Measurements from ENCODE around the gene TUBB. TPM values are rescaled to one million over a fixed set of nuclear protein-coding genes. Genes with fewer than 3 reads are reported as not detected.

TUBB gene
- total and polyA plus RNA-seq, 2 of the 4 experiments (the other 2 are of a cell fraction) = 1,401 to 2,004 TPM

- peaks cover 45 to 92% of the 10 kb centered on the region in 2 experiments for H3K79me1 ChIP-seq (ENCODE audit: low read depth in 1 of 2, low read length in 2 of 2)
- H2BK15ac ChIP-seq (ENCODE audit: low read depth, low read length) = no peak overlapping the region
- WGBS, 2 experiments (ENCODE audit: extremely low coverage in 2 of 2, insufficient read length in 1 of 2) = 100% methylated on average over 2 of the region's 8 CpGs; no CpG with 5 or more reads in 1 of the 2 experiments
- H3K56ac ChIP-seq (ENCODE audit: extremely low read depth, insufficient read depth, low read length) = no peak overlapping the region
- no peak overlapping the region for H3K27ac ChIP-seq (ENCODE audit: insufficient read depth, low read length)
- H3K36me3 ChIP-seq (ENCODE audit: control insufficient read depth, insufficient read depth, low read length) = peaks cover 64% of the 10 kb centered on the region
- no peak overlapping the region for H2BK20ac ChIP-seq (ENCODE audit: low read depth, low read length)
- H2AK9ac ChIP-seq (replicated peaks; ENCODE audit: low read depth, low read length, poor library complexity) = no peak overlapping the region
- no peak overlapping the region for H4K5ac ChIP-seq (ENCODE audit: low read depth, low read length)
- in situ Hi-C loops (cut with MboI; ENCODE audit: low sequenced_read_pairs) = no loop called here
- H4K8ac ChIP-seq (ENCODE audit: low read depth in 2 of 2, low read length in 2 of 2) = no peak overlapping the region
- no peak overlapping the region for H3K14ac ChIP-seq (replicated peaks; ENCODE audit: low read depth, low read length)
- no peak overlapping the region for H4K91ac ChIP-seq (ENCODE audit: insufficient read depth, low read depth, low read length)
- intact Hi-C loops (cut with micrococcal nuclease) = no loop called here
- dilution Hi-C loops (cut with HindIII; ENCODE audit: low sequenced_read_pairs, unreplicated experiment) = no loop called here
- BruUV-seq (replicated peaks) = no TSS peak
- POLR2A ChIA-PET (ENCODE audit: unreplicated experiment) = no interaction called here
- ATAC-seq (ENCODE audit: low read depth) (no peak), DNase-seq (no peak)
- no peaks in the 10 kb centered on the region for H3K9me3 ChIP-seq (ENCODE audit: control insufficient read depth, insufficient read depth, low read length)
- no peak overlapping the region; the same call in 1 of the 2 replicates for H3K23ac ChIP-seq (ENCODE audit: low read depth, low read length)
- H2BK120ac ChIP-seq (ENCODE audit: low read depth, low read length) = no peak overlapping the region
- no peak overlapping the region for H3K4me2 ChIP-seq (ENCODE audit: low read depth, low read length)
- H3K18ac ChIP-seq (ENCODE audit: low read depth, low read length) = no peak overlapping the region
- H3K4me1 ChIP-seq (ENCODE audit: control insufficient read depth, insufficient read depth, low read length) = peaks cover 7% of the 10 kb centered on the region
- TF ChIP-seq POLR2A (IDR thresholded peaks at IDR 0.05; ENCODE audit: low read depth, low read length) (no peak), MAZ (IDR thresholded peaks at IDR 0.05; ENCODE audit: borderline replicate concordance, low read depth, low read length) (no peak), RAD21 (IDR thresholded peaks at IDR 0.05; ENCODE audit: low read length) (no peak), CHD1 (IDR thresholded peaks at IDR 0.05; ENCODE audit: low read depth, low read length) (no peak), CEBPB (IDR thresholded peaks at IDR 0.05; ENCODE audit: low read depth, low read length) (no peak), RFX5 (IDR thresholded peaks at IDR 0.05; ENCODE audit: low read depth, low read length) (no peak)
- no peak overlapping the region for H3K9ac ChIP-seq (ENCODE audit: low read depth, low read length)
- CTCF ChIA-PET = no interaction called here
- no peak overlapping the region for H3K4ac ChIP-seq (ENCODE audit: low read depth, low read length)
- no peak overlapping the region for H2BK5ac ChIP-seq (ENCODE audit: low read depth, low read length, poor library complexity, severe bottlenecking)
- H2AFZ ChIP-seq (replicated peaks; ENCODE audit: low read length, poor library complexity) = no peak overlapping the region
- peaks cover 3% of the 10 kb centered on the region; the same call in 1 of the 2 replicates for H4K20me1 ChIP-seq (ENCODE audit: insufficient read depth, low read length)
- no peak overlapping the region for H2AK5ac ChIP-seq (ENCODE audit: low read depth, low read length)
- H3K9me1 ChIP-seq (ENCODE audit: insufficient read depth, low read length) = peaks cover 11% of the 10 kb centered on the region
- H3K27me3 ChIP-seq (ENCODE audit: control insufficient read depth, insufficient read depth, low read length) = no peaks in the 10 kb centered on the region
- H3K4me3 ChIP-seq (ENCODE audit: insufficient read depth, low read depth, low read length) = no peak overlapping the region
Measured at GRCh38 chr6:30735668-30736314, 15.6 kb downstream of the TUBB start.
